Calu3 (cell line): ENCODE results near the gene SCN5A. TPM values are rescaled to one million over a fixed set of nuclear protein-coding genes. Genes with fewer than 3 reads are reported as not detected.

Source experiments
- BruUV-seq: library from RNA; stranded (reverse); fragments of 400-500 nt; replicated peaks from 2 replicates; lab custom pipeline; 2021; lab: Mats Ljungman, UMichigan
- CTCF ChIA-PET: fragments of 300-600 bp; sonication (Branson Sonifier 250); formaldehyde crosslinking; loops from one replicate; lab custom pipeline; 2022; ENCODE audit warnings: antibody characterized with exemption; lab: Charles Lee
- DNase-seq: peaks from one replicate; pipeline ENCODE4 v3.0.0; 2022
- H3K27ac Mint-ChIP-seq: one replicate; pipeline ENCODE4 v1.8.0; 2022; ENCODE audit warnings: mixed read lengths; ENCODE audit not compliant: unreplicated experiment
- H3K27me3 Mint-ChIP-seq: one replicate; pipeline ENCODE4 v1.8.0; 2022; ENCODE audit warnings: mixed read lengths; ENCODE audit not compliant: unreplicated experiment
- H3K36me3 Mint-ChIP-seq: one replicate; pipeline ENCODE4 v1.8.0; 2022; ENCODE audit warnings: mild to moderate bottlenecking, moderate library complexity, mixed read lengths; ENCODE audit not compliant: insufficient read depth, unreplicated experiment
- H3K4me1 Mint-ChIP-seq: one replicate; pipeline ENCODE4 v1.8.0; 2022; ENCODE audit warnings: mild to moderate bottlenecking, low read depth, mixed read lengths; ENCODE audit not compliant: unreplicated experiment
- H3K4me3 Mint-ChIP-seq: one replicate; pipeline ENCODE4 v1.8.0; 2022; ENCODE audit warnings: mild to moderate bottlenecking, low read depth, moderate library complexity, mixed read lengths; ENCODE audit not compliant: unreplicated experiment
- H3K9me3 Mint-ChIP-seq: one replicate; pipeline ENCODE4 v1.8.0; 2022; ENCODE audit warnings: low read depth, mixed read lengths; ENCODE audit not compliant: unreplicated experiment
- intact Hi-C: fragments of 100-400 bp; cut with micrococcal nuclease; formaldehyde crosslinking; loops from one replicate; pipeline ENCODE4 v1.10.0; 2022; ENCODE audit not compliant: unreplicated experiment
- total RNA-seq: library from RNA; stranded (reverse); gene quantifications from 2 replicates; pipeline ENCODE4 v1.2.3, GENCODE V29; 2022
- TF ChIP-seq, protein P1 (sequence below): fragments of 200-600 bp; IDR thresholded peaks from one replicate; pipeline ENCODE4 v1.8.0; 2022; ENCODE audit warnings: antibody characterized with exemption; ENCODE audit not compliant: unreplicated experiment

SCN5A gene
- total RNA-seq, 1 experiment from 2014 or later: 0.61 TPM

DNA sequence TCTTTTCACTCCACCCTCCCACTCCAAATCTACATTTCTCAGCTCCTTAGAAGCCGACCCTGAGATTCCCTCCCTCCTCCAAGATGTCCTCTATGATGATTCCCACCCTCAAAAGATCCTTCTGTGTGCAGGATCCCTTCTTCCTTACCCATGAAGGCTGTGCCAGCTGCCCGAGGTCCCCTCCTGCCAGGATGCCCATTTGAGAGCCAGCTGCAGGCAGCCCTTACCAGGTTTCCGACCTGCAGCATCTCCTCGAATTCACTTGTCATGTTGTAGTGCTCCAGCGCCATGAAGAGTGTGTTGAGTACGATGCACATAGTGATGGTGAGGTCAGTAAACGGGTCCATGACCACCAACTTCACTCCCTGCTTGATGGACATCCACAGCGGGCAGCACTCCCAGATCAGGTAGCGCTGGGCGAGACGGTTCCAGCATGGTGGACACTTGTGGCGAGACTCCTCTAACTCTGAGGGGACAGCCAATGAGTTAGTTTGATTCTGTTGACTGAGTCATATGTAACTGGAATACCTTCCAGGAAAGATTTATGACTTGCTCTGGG lies 51.9 kb downstream of the SCN5A start:
- Mint-ChIP-seq H3K4me3 (no peak overlapping the region), H3K4me1 (no peaks in the 10 kb centered on the region), H3K9me3 (no peaks in the 10 kb centered on the region), H3K27me3 (peaks cover 77% of the 10 kb centered on the region), H3K36me3 (no peaks in the 10 kb centered on the region), H3K27ac (no peak overlapping the region)
- no TSS peak for BruUV-seq
- CTCF ChIA-PET: no interaction called here
- no peak for DNase-seq
- TF ChIP-seq, protein P1, sequence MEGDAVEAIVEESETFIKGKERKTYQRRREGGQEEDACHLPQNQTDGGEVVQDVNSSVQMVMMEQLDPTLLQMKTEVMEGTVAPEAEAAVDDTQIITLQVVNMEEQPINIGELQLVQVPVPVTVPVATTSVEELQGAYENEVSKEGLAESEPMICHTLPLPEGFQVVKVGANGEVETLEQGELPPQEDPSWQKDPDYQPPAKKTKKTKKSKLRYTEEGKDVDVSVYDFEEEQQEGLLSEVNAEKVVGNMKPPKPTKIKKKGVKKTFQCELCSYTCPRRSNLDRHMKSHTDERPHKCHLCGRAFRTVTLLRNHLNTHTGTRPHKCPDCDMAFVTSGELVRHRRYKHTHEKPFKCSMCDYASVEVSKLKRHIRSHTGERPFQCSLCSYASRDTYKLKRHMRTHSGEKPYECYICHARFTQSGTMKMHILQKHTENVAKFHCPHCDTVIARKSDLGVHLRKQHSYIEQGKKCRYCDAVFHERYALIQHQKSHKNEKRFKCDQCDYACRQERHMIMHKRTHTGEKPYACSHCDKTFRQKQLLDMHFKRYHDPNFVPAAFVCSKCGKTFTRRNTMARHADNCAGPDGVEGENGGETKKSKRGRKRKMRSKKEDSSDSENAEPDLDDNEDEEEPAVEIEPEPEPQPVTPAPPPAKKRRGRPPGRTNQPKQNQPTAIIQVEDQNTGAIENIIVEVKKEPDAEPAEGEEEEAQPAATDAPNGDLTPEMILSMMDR: no peak
- intact Hi-C loops: no loop called here

DNA sequence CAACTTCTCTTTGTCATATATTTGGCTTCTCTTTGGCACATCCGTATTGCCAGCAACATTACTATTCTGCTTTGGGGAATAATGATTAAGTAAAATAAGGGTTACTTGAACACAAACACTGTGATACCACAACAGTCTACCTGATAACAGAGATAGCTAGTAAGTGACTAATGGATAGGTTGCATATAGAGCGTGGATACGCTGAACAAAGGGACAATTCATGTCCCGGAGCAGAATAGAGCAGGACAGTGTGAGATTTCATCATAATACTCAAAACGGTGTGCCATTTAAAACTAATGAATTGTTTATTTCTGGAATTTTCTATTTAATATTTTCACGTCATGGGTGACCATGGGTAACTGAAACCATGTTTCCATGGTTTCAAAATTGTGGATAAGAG lies 54.1 kb downstream of the SCN5A start:
- intact Hi-C loops: no loop called here
- TF ChIP-seq, protein P1: no peak
- CTCF ChIA-PET: no interaction called here
- H3K4me1 Mint-ChIP-seq: no peaks in the 10 kb centered on the region
- no peak overlapping the region for H3K4me3 Mint-ChIP-seq
- H3K27me3 Mint-ChIP-seq: peaks cover 82% of the 10 kb centered on the region
- DNase-seq: no peak
- no peaks in the 10 kb centered on the region for H3K36me3 Mint-ChIP-seq
- BruUV-seq: no TSS peak
- H3K27ac Mint-ChIP-seq: no peak overlapping the region
- no peaks in the 10 kb centered on the region for H3K9me3 Mint-ChIP-seq

DNA sequence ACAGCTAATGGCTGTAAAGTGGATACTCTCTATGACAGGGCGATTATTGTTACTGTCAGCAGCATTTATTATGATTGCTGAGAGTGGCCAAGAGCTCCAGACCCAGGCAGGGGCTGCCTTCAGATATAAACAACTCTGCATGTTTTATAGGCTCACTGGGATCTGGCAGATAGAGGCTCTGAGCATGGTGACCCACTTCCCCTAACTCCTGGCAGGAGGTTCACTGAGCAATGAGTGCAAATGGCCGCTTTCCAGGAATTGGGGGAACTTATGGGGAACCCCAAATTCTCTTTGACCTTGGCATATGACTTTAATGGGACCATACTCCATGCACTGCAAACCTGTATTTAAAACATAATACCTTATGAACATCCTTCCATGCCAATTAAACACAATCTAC lies 59.0 kb downstream of the SCN5A start:
- intact Hi-C loops: no loop called here
- TF ChIP-seq, protein P1: no peak
- no TSS peak for BruUV-seq
- Mint-ChIP-seq H3K4me1 (no peaks in the 10 kb centered on the region), H3K27me3 (peaks cover 73% of the 10 kb centered on the region), H3K4me3 (no peak overlapping the region), H3K36me3 (no peaks in the 10 kb centered on the region), H3K9me3 (no peaks in the 10 kb centered on the region), H3K27ac (no peak overlapping the region)
- CTCF ChIA-PET: no interaction called here
- no peak for DNase-seq

DNA sequence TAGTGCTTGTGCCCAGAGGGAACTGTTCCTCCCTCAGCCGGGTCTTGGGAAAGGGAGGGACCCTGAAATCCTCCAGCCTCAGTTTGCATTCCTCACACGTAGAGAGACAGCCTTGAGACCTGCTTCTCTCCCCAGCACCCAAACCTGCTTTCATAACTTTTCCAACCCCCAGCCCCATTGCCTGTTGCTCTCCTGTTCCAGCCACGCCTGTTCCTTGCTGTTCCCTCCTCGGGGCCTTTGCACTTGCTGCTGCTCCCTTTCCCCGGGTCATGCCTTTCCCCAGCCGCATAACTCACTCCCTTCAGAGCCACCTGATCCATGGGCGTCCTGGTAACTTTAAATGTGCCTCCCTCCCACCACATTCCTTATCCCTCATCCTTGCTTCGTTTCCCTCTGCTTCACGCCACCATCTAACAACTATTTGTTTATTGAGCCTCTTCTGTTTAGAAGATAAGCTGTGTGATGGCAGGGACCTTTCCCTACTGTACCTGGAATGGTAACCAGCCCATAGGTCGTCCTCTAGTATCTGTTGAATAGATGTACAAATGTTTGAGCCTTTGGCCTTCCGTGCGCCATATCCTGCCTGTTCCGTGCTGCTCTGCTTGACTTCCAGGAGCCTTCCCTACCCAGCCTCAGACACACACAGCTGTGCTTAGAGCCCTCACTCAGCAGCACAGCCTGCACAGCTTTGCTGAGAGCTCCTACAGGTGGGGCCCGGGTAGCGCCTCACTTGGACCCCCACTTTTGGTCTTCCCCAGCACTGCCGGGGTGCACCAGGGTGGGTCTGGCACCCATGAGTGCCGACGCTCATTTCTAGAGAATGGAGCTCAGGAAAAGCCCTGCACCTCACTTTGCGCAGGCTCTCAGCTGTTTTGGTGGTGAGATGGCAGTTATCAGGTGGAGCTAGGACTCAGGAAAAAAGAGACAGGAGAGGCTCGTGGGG lies 60.2 kb downstream of the SCN5A start:
- Mint-ChIP-seq H3K4me1 (no peaks in the 10 kb centered on the region), H3K4me3 (no peak overlapping the region), H3K9me3 (no peaks in the 10 kb centered on the region), H3K27me3 (peaks cover 70% of the 10 kb centered on the region), H3K36me3 (no peaks in the 10 kb centered on the region), H3K27ac (no peak overlapping the region)
- DNase-seq: no peak
- intact Hi-C loops: no loop called here
- TF ChIP-seq, protein P1: no peak
- no TSS peak for BruUV-seq
- CTCF ChIA-PET: no interaction called here
